ENCODE results near the gene MSI2.

- TF ChIP-seq CTCF (IDR thresholded peaks at IDR 0.05): no peak
- no peak for TF ChIP-seq POLR2A (IDR thresholded peaks at IDR 0.05)
These were observed 439.7 kb downstream of the MSI2 start for GRCh38 chr17:57696050-57696449.
